HEK293T (cell line): ENCODE data around the gene SLC25A43.

Source experiments
- CTCF ChIA-PET: fragments of 350-600 bp; formaldehyde crosslinking; extraction: SDS; loops from one replicate; lab custom pipeline; 2021; ENCODE audit warnings: antibody characterized with exemption, inconsistent platforms; lab: Yijun Ruan, JAX
- POLR2A ChIA-PET: fragments of 350-600 bp; formaldehyde crosslinking; extraction: SDS; loops from one replicate; lab custom pipeline; 2020; ENCODE audit warnings: antibody characterized with exemption, inconsistent platforms; lab: Yijun Ruan, JAX
- DNase-seq: peaks from one replicate; pipeline ENCODE4 v3.0.0; 2012; ENCODE audit warnings: mixed read lengths; ENCODE audit errors: extremely low spot score
- ARNT ChIP-seq: fragments of 450-650 bp; IDR thresholded peaks from 2 replicates; pipeline ENCODE4 v1.6.1; 2017; ENCODE audit warnings: mild to moderate bottlenecking
- BHLHE40 ChIP-seq: fragments of 450-650 bp; IDR thresholded peaks from 2 replicates; pipeline ENCODE4 v1.6.1; 2016; ENCODE audit warnings: mild to moderate bottlenecking, moderate library complexity, borderline replicate concordance
- CTBP1 ChIP-seq: fragments of 450-650 bp; IDR thresholded peaks from 2 replicates; pipeline ENCODE4 v1.6.1; 2016; ENCODE audit warnings: borderline replicate concordance
- ELF4 ChIP-seq: fragments of 450-650 bp; IDR thresholded peaks from 2 replicates; pipeline ENCODE4 v1.6.1; 2017; ENCODE audit warnings: antibody characterized with exemption
- FOXA1 ChIP-seq: fragments of 450-650 bp; IDR thresholded peaks from 2 replicates; pipeline ENCODE4 v1.6.1; 2016; ENCODE audit warnings: mild to moderate bottlenecking
- FOXK2 ChIP-seq: fragments of 450-650 bp; IDR thresholded peaks from 2 replicates; pipeline ENCODE4 v1.6.1; 2016; ENCODE audit warnings: mild to moderate bottlenecking
- FOXM1 ChIP-seq: fragments of 450-650 bp; IDR thresholded peaks from 2 replicates; pipeline ENCODE4 v1.6.1; 2017; ENCODE audit warnings: mild to moderate bottlenecking, borderline replicate concordance
- HDGF ChIP-seq: fragments of 450-650 bp; IDR thresholded peaks from 2 replicates; pipeline ENCODE4 v1.6.1; 2017; ENCODE audit warnings: antibody characterized with exemption, borderline replicate concordance
- L3MBTL2 ChIP-seq: fragments of 450-650 bp; conservative IDR thresholded peaks from 2 replicates; pipeline ENCODE4 v1.6.1; 2016; ENCODE audit warnings: mild to moderate bottlenecking
- LEF1 ChIP-seq: fragments of 450-650 bp; IDR thresholded peaks from 2 replicates; pipeline ENCODE4 v1.6.1; 2017; ENCODE audit warnings: mild to moderate bottlenecking, borderline replicate concordance
- NFRKB ChIP-seq: fragments of 450-650 bp; IDR thresholded peaks from 2 replicates; pipeline ENCODE4 v1.6.1; 2016; ENCODE audit warnings: mild to moderate bottlenecking, moderate library complexity
- SP1 ChIP-seq: fragments of 450-650 bp; IDR thresholded peaks from 2 replicates; pipeline ENCODE4 v1.6.1; 2017
- SUZ12 ChIP-seq: fragments of 450-650 bp; IDR thresholded peaks from 2 replicates; pipeline ENCODE4 v1.6.1; 2016; ENCODE audit warnings: mild to moderate bottlenecking
- TARDBP ChIP-seq: fragments of 450-650 bp; IDR thresholded peaks from 2 replicates; pipeline ENCODE4 v1.6.1; 2016
- ZNF384 ChIP-seq: fragments of 450-650 bp; IDR thresholded peaks from 2 replicates; pipeline ENCODE4 v1.6.1; 2016
- TF ChIP-seq, protein P1 (sequence below): fragments of 450-650 bp; IDR thresholded peaks from 2 replicates; pipeline ENCODE4 v1.6.1; 2016

Gene SLC25A43

DNA sequence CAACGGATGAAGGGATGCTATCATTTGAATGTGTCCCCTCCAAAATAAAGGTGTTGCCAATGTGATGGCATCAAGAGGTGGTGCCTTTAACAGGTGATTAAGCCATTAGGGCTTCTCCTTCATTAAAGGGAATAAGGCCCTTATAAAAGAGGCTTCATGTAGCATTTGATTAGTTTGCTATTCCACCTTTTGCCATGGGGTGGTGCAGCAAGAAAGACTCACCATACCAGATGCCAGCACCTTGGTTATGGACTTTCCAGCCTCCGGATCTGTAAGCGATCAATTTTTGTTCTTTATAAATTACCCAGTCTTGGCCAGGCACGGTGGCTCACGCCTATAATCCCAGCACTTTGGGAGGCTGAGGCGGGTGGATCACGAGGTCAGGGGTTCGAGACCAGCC is 7.9 kb upstream of the SLC25A43 start:
- no peak for TF ChIP-seq FOXM1

DNA sequence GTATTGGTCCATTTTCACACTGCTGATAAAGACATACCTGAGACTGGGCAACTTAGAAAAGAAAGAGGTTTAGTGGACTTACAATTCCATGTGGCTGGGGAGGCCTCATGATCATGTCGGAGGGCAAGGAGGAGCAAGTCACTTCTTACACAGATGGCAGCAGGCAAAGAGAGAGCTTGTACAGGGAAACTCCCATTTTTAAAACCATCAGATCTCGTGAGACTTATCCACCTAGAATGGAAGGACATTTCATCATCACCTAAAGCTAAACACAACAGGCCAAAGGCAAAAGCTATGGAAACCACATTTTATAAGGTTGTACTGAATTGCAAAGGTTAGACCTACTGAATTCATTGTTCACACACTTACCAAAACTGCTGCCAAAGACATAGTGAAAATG is 6.0 kb upstream of the SLC25A43 start:
- TF ChIP-seq BHLHE40, result no peak
- TF ChIP-seq, protein P1, sequence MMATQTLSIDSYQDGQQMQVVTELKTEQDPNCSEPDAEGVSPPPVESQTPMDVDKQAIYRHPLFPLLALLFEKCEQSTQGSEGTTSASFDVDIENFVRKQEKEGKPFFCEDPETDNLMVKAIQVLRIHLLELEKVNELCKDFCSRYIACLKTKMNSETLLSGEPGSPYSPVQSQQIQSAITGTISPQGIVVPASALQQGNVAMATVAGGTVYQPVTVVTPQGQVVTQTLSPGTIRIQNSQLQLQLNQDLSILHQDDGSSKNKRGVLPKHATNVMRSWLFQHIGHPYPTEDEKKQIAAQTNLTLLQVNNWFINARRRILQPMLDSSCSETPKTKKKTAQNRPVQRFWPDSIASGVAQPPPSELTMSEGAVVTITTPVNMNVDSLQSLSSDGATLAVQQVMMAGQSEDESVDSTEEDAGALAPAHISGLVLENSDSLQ, result no peak
- DNase-seq, result no peak
- ChIA-PET CTCF (no interaction called here), POLR2A (no interaction called here)

More for the DNA sequence above, 7.9 kb upstream of the SLC25A43 start:
- ChIA-PET CTCF (no interaction called here), POLR2A (no interaction called here)
- peak; percentile 56 for DNase-seq

DNA sequence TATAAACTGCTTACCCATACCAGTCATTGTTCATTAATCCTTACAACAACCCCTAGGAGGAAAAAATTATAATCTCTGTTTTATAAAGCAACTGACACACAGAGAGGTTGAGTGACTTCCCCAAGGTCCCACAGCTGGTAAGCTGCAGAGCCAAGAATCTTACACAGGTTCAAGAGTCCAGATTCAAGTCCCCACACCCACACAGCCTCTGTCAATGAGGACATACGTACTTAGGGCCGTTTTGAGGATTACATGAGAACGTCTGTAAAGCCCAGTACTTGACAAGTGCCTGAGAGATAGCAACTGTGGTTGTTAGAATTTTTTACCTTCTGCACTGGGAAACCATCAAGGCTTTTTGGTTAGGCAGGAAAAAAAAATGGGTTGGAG is 556 bp upstream of the SLC25A43 start:
- CTCF ChIA-PET, result no interaction called here
- TF ChIP-seq SUZ12 (no peak), FOXA1 (no peak), SP1 (no peak), ARNT (no peak), CTBP1 (no peak), ELF4 (no peak), FOXM1 (no peak), BHLHE40 (no peak), LEF1 (no peak), FOXK2 (no peak), TARDBP (no peak)
- TF ChIP-seq, protein P1, result no peak
- no peak for DNase-seq
- POLR2A ChIA-PET, result no interaction called here

DNA sequence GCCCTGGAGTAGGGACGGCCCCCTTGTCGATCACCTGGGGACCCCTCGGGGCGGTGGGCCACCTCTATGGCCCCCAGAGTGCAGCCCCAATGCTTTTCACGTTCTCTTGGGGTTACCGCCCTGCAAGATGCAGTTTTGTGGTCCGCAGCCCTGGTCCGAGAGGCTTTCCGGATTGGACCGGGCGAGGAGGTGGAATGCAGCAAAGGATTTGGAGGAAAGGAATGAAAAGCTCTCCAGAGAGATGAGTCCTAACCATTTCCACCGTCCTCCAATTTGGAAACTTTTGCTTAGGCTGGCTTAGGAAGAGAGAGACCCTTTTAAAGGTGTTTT is 601 bp downstream of the SLC25A43 start:
- POLR2A ChIA-PET, result no interaction called here
- no peak for DNase-seq
- CTCF ChIA-PET, result no interaction called here
- TF ChIP-seq LEF1, result no peak
- no peak for TF ChIP-seq SUZ12
- no peak for TF ChIP-seq NFRKB
- TF ChIP-seq FOXM1, result no peak
- TF ChIP-seq FOXK2, result no peak
- no peak for TF ChIP-seq BHLHE40
- TF ChIP-seq, protein P1, result no peak
- no peak for TF ChIP-seq FOXA1

DNA sequence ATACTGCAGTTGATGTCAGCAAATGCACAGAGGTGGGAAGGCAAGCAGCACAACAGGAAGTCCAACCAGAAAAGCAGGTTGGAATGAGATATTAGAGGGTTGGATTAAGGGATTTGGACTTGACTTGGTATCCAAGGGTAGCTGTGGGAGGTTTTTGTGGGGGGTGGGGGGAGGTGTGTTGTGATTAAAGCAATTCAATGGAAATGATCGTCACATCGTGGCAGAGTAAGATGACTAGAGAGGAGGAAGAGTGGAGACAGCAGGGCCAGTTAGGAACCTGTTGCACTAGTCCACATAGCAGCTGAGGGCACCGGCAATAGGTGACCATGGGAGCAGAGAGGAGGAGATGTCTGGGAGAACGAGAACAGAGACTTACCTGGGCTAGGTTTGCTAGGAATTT is 2.4 kb downstream of the SLC25A43 start:
- no peak for TF ChIP-seq L3MBTL2
- TF ChIP-seq SUZ12, result no peak
- TF ChIP-seq CTBP1, result no peak
- TF ChIP-seq NFRKB, result no peak
- no peak for TF ChIP-seq TARDBP
- no peak for TF ChIP-seq HDGF
- no peak for TF ChIP-seq FOXM1
- TF ChIP-seq ELF4, result no peak
- TF ChIP-seq FOXA1, result no peak
- no peak for TF ChIP-seq BHLHE40
- no peak for TF ChIP-seq SP1
- no peak for TF ChIP-seq ARNT
- TF ChIP-seq ZNF384, result no peak
- no peak for TF ChIP-seq FOXK2
- TF ChIP-seq LEF1, result no peak
- TF ChIP-seq, protein P1, result no peak
- ChIA-PET POLR2A (interaction anchor here (1.1 to 1.4 kb wide), 2 partner anchors 17 to 67 kb away, joined by 3 to 4 read pairs; partner anchors contain the start of gene SLC25A5), CTCF (no interaction called here)
- no peak for DNase-seq

DNA sequence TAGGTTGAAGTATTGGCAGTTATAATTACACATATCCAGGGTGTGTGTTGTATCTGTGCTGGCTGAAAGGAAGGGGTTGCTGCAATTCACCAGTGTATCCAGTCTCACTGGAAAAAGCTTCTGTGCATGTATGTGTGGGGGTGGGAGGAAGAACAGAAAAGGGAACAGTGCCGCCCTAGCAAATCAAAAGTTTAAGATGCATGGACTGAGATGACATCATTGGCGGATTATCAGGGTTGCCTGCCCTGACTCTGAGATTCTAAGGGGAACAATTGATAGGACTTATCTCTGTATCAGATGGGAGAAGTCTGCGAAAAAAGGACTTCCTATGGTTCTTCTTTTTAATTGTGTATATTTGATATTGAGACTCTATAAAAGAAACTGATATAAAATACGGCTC is 3.5 kb downstream of the SLC25A43 start:
- no peak for TF ChIP-seq FOXM1
- no peak for TF ChIP-seq LEF1
- TF ChIP-seq NFRKB, result no peak
- TF ChIP-seq FOXK2, result no peak
- CTCF ChIA-PET, result no interaction called here
- no peak for DNase-seq
- POLR2A ChIA-PET, result interaction anchor here (1.1 to 1.4 kb wide), 2 partner anchors 16 to 66 kb away, joined by 3 to 4 read pairs; partner anchors contain the start of gene SLC25A5

DNA sequence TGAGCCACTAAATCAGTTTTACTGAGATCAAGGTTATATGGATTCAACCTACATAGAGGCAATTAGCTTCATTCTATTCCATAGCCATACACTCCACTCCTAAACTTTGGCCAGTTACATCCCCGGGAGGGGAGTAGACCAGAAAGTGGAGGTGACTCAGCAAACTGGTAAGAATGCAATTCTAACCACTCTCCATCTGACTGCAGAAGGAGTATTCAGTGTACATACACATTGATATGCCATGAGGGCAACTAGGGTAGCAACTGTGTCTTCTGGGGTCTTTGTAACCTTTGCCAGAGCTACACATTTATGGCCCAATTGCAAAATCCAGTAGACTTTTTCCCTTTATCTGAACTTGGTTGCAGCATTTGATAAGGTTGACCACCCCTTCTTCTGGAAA is 7.6 kb downstream of the SLC25A43 start:
- CTCF ChIA-PET, result no interaction called here

More for the DNA sequence above, 7.6 kb downstream of the SLC25A43 start:
- POLR2A ChIA-PET, result no interaction called here
- TF ChIP-seq HDGF, result no peak
- no peak for TF ChIP-seq TARDBP
- no peak for TF ChIP-seq FOXA1
- TF ChIP-seq SUZ12, result no peak
- no peak for TF ChIP-seq BHLHE40
- TF ChIP-seq L3MBTL2, result no peak
- TF ChIP-seq, protein P1, result no peak
- no peak for TF ChIP-seq ZNF384
- no peak for TF ChIP-seq SP1
- TF ChIP-seq NFRKB, result no peak
- no peak for TF ChIP-seq CTBP1
- TF ChIP-seq LEF1, result no peak
- TF ChIP-seq FOXM1, result no peak
- no peak for TF ChIP-seq FOXK2
- no peak for DNase-seq
